A673 (cell line): ENCODE measurements around the gene HNRNPDL.

ENCODE experiments used
- EZH2 ChIP-seq: fragments of 200-600 bp; sonication (generic); IDR thresholded peaks from 2 replicates; pipeline ENCODE4 v1.6.1; 2017; ENCODE audit warnings: borderline replicate concordance, low read depth, mild to moderate bottlenecking, mixed read lengths, antibody characterized with exemption, low read length; ENCODE audit not compliant: poor library complexity, severe bottlenecking
- TF ChIP-seq, protein P1 (sequence below): fragments of 300-800, 200-600 bp; sonication (generic); conservative IDR thresholded peaks from 2 replicates; pipeline ENCODE4 v1.5.1; 2017; ENCODE audit warnings: low read depth, mild to moderate bottlenecking, antibody characterized with exemption, low read length, moderate library complexity, mixed read lengths

DNA sequence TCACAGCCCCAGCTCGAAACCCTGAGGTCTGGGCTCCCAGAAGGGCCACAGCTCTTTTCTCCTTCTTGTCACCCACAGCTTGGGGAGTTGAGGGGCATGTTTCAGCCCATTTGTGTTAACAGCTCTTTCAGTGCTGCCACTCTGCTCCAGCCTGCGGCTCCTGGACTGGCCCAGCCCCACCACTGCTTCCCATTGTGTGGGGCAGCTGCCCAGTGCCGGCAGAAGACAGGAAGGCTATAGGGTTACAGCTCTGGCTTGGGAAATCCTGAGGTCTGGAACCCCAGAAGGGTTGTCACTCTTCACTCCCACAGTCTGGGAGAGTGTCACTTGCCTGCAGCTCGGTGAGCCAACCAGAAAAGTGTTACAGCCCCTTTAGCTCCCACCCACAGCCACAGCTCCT lies 49.4 kb downstream of the HNRNPDL start:
- TF ChIP-seq, protein P1, sequence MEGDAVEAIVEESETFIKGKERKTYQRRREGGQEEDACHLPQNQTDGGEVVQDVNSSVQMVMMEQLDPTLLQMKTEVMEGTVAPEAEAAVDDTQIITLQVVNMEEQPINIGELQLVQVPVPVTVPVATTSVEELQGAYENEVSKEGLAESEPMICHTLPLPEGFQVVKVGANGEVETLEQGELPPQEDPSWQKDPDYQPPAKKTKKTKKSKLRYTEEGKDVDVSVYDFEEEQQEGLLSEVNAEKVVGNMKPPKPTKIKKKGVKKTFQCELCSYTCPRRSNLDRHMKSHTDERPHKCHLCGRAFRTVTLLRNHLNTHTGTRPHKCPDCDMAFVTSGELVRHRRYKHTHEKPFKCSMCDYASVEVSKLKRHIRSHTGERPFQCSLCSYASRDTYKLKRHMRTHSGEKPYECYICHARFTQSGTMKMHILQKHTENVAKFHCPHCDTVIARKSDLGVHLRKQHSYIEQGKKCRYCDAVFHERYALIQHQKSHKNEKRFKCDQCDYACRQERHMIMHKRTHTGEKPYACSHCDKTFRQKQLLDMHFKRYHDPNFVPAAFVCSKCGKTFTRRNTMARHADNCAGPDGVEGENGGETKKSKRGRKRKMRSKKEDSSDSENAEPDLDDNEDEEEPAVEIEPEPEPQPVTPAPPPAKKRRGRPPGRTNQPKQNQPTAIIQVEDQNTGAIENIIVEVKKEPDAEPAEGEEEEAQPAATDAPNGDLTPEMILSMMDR: no peak
- TF ChIP-seq EZH2: no peak
